Karpas-422 (cell line): ENCODE data around the gene NDUFA7. TPM values are rescaled to one million over a fixed set of nuclear protein-coding genes. Genes with fewer than 3 reads are reported as not detected.
A peak's percentile ranks its signal among the peaks of the same experiment; 100 is the strongest.
"Not testable (repeated sequence)": the region's sequence is repeated elsewhere in the genome, so short reads cannot be mapped to it uniquely, and the experiment has no call there.

Experiments used
- DNase-seq: peaks from one replicate; pipeline ENCODE4 v3.0.0-alpha.2; 2015
- H2AFZ ChIP-seq: fragments of 200-600 bp; sonication (generic); 2 replicates; pipeline ENCODE4 v1.6.1; 2014; ENCODE audit warnings: antibody characterized with exemption, low read length, mixed read lengths
- H3K27ac ChIP-seq: fragments of 200-600 bp; sonication (generic); 2 replicates; pipeline ENCODE4 v1.5.1; 2014; ENCODE audit warnings: mild to moderate bottlenecking, low read length, moderate library complexity
- H3K27me3 ChIP-seq: fragments of 200-600 bp; sonication (generic); 2 replicates; pipeline ENCODE4 v1.6.1; 2014; ENCODE audit warnings: low read length, mixed read lengths
- H3K36me3 ChIP-seq: fragments of 200-600 bp; sonication (generic); 2 replicates; pipeline ENCODE4 v1.6.1; 2014; ENCODE audit warnings: low read length, mixed read lengths; ENCODE audit not compliant: insufficient read depth
- H3K4me1 ChIP-seq: fragments of 200-600 bp; sonication (generic); 2 replicates; pipeline ENCODE4 v1.6.1; 2014; ENCODE audit warnings: mild to moderate bottlenecking, low read length, mixed read lengths
- H3K4me2 ChIP-seq: fragments of 200-600 bp; sonication (generic); 2 replicates; pipeline ENCODE4 v1.6.1; 2014; ENCODE audit warnings: low read length, low read depth, mild to moderate bottlenecking; ENCODE audit not compliant: poor library complexity, severe bottlenecking
- H3K4me3 ChIP-seq: fragments of 200-600 bp; sonication (generic); 2 replicates; pipeline ENCODE4 v1.5.1; 2014; ENCODE audit warnings: mild to moderate bottlenecking, antibody characterized with exemption, low read length, mixed read lengths
- H3K79me2 ChIP-seq: fragments of 200-600 bp; sonication (generic); 2 replicates; pipeline ENCODE4 v1.6.1; 2014; ENCODE audit warnings: mild to moderate bottlenecking, low read length, mixed read lengths
- H3K9ac ChIP-seq: fragments of 200-600 bp; sonication (generic); 2 replicates; pipeline ENCODE4 v1.6.0; 2014; ENCODE audit warnings: low read length
- H3K9me2 ChIP-seq: fragments of 200-600 bp; sonication (generic), shearing (Covaris generic); replicated peaks from 2 replicates; pipeline ENCODE4 v1.6.0; 2014; ENCODE audit warnings: mild to moderate bottlenecking, low read length, moderate library complexity; ENCODE audit not compliant: insufficient read depth
- H3K9me3 ChIP-seq: fragments of 300-700, 200-600 bp; sonication (generic); 2 replicates; pipeline ENCODE4 v1.6.1; 2014; ENCODE audit warnings: low read length, mixed read lengths
- H4K20me1 ChIP-seq: fragments of 200-600 bp; sonication (generic); 2 replicates; pipeline ENCODE4 v1.6.1; 2014; ENCODE audit warnings: mild to moderate bottlenecking, antibody characterized with exemption, low read length, low read depth; ENCODE audit not compliant: insufficient read depth
- total RNA-seq: library from RNA; depleted of rRNA; stranded (reverse); fragments of >200 nt; shearing (Covaris generic); gene quantifications from 2 replicates; pipeline ENCODE4 v1.2.3, GENCODE V29; 2014; ENCODE audit warnings: low replicate concordance

NDUFA7 gene
- total RNA-seq, 1 experiment from 2014 or later = 85.1 TPM

DNA sequence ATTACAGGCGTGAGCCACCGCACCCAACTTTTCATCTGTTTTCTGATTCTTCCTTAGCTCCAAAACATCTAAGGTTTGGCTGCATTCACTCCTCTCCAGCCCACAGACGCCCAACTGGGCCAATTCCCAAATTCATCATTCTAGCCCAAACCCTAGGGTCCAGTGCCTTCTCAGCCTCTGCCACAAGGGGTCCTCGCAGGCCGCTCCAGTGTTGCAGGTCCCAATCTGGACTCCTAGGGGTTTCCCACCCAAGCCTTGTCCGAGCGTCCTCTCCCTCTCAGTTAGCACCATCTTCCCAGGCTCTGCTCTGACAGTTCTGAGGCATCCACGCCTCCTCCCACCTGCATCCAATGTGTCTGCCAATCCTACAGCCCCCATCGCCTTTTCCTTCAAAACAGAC lies 29.8 kb downstream of the NDUFA7 start:
- H3K9me3 ChIP-seq, H2AFZ ChIP-seq, H3K79me2 ChIP-seq, DNase-seq, H3K9me2 ChIP-seq, H4K20me1 ChIP-seq, H3K4me1 ChIP-seq, H3K4me3 ChIP-seq, H3K27me3 ChIP-seq, H3K36me3 ChIP-seq, H3K27ac ChIP-seq, H3K9ac ChIP-seq, H3K4me2 ChIP-seq: not testable (repeated sequence)

DNA sequence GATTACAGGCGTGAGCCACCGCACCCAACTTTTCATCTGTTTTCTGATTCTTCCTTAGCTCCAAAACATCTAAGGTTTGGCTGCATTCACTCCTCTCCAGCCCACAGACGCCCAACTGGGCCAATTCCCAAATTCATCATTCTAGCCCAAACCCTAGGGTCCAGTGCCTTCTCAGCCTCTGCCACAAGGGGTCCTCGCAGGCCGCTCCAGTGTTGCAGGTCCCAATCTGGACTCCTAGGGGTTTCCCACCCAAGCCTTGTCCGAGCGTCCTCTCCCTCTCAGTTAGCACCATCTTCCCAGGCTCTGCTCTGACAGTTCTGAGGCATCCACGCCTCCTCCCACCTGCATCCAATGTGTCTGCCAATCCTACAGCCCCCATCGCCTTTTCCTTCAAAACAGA lies 44.7 kb downstream of the NDUFA7 start:
- not testable (repeated sequence) for H3K9ac ChIP-seq, DNase-seq, H3K36me3 ChIP-seq, H2AFZ ChIP-seq, H3K27me3 ChIP-seq, H3K4me3 ChIP-seq, H3K4me2 ChIP-seq, H3K9me3 ChIP-seq, H4K20me1 ChIP-seq, H3K27ac ChIP-seq, H3K79me2 ChIP-seq, H3K9me2 ChIP-seq, H3K4me1 ChIP-seq

DNA sequence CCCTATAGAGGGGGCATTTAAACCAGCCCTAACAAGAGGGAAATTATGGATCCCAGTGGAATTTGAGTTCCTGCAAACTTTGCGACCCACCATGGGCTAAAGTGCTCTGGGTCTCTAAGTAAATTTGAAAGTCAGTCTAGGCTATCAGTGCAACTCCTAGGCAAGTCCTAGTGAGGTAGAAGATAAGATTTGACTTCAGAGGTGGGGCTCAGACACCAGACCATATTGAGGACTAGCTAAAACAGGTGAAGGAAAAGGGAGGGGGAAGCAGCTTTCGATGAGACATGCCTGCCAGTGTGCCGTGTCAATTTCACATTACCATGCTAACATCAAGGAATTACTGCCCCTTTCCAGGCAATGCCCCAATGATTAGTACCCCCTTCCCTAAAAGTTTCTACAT lies 51.5 kb downstream of the NDUFA7 start:
- Histone ChIP-seq H3K79me2 (no peaks in the 10 kb centered on the region), H3K4me2 (peak overlapping the region; percentile 87), H3K4me3 (peak overlapping the region; percentile 63), H3K27me3 (no peaks in the 10 kb centered on the region), H3K36me3 (no peaks in the 10 kb centered on the region), H3K9me2 (no peaks in the 10 kb centered on the region), H3K4me1 (peaks cover 17% of the 10 kb centered on the region), H3K27ac (no peak overlapping the region), H4K20me1 (peaks cover 9% of the 10 kb centered on the region; the same call in 1 of the 2 replicates), H3K9ac (no peak overlapping the region), H2AFZ (no peak overlapping the region), H3K9me3 (no peaks in the 10 kb centered on the region)
- no peak for DNase-seq

DNA sequence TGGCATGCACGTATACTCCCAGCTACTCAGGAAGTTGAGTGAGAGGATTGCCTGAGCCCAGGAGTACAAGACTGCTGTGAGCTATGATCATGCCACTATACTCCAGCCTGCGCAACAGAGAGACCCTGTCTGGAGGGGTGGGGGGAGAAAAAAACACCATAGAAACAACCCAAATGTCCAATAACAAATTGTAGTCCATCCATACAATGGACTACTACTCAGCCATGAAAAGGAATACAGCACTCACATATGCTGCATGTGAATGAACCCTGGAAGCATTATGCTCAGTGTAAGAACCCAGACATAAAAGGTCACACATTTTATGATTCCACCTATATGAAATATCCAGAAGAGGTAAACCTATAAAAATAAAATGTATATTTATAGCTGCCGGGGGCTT lies 55.3 kb downstream of the NDUFA7 start:
- no peak overlapping the region for H3K4me3 ChIP-seq
- peaks cover 17% of the 10 kb centered on the region for H3K4me1 ChIP-seq
- peaks cover 9% of the 10 kb centered on the region; the same call in 1 of the 2 replicates for H4K20me1 ChIP-seq
- no peak overlapping the region for H3K27ac ChIP-seq
- DNase-seq = no peak
- H3K27me3 ChIP-seq = no peaks in the 10 kb centered on the region
- no peaks in the 10 kb centered on the region for H3K36me3 ChIP-seq
- no peaks in the 10 kb centered on the region for H3K9me2 ChIP-seq
- H3K9ac ChIP-seq = no peak overlapping the region
- no peaks in the 10 kb centered on the region for H3K79me2 ChIP-seq
- no peak overlapping the region for H3K4me2 ChIP-seq
- H2AFZ ChIP-seq = no peak overlapping the region
- no peaks in the 10 kb centered on the region for H3K9me3 ChIP-seq

DNA sequence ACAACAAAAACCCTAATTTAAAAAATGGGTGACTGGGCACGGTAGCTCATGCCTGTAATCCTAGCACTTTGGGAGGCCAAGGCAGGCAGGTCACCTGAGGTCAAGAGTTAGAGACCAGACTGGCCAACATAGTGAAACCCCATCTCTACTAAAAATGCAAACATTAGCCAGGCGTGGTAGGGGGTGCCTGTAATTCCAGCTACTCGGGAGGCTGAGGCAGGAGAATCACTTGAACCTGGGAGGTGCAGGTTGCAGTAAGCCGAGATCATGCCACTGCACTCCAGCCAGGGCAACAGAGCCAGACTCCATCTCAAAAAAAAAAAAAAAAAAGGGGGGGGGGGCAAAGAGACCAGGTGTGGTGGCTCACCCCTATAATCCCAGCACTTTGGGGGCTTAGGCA lies 56.9 kb downstream of the NDUFA7 start:
- not testable (repeated sequence) for DNase-seq, H3K9me2 ChIP-seq, H3K27me3 ChIP-seq, H4K20me1 ChIP-seq, H3K27ac ChIP-seq, H3K4me2 ChIP-seq, H3K79me2 ChIP-seq, H3K9me3 ChIP-seq, H3K9ac ChIP-seq, H3K4me3 ChIP-seq, H2AFZ ChIP-seq, H3K36me3 ChIP-seq
- peaks cover 11% of the 10 kb centered on the region for H3K4me1 ChIP-seq

DNA sequence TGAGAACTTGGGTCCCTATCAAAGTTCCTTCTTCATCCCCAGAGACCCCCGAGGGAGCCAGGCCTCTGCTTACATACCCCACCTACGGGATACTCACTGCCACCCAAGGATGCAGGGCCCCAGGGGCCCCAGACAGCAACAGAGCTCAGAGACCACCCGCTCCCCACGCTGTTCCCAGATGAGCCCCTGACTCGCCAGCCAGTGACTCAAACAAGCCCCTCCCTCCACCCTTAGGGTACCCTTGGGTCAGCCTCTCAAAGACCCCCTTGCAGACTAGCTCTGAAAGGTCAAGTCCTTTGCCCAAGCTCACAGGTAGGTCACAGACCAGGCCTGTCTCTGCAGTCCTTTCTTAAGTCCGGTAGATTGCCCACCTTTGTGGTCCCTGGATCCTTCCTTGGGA lies 58.7 kb downstream of the NDUFA7 start:
- Histone ChIP-seq H3K4me1 (no peaks in the 10 kb centered on the region), H3K27me3 (no peaks in the 10 kb centered on the region), H2AFZ (no peak overlapping the region), H3K4me3 (no peak overlapping the region), H3K9me3 (no peaks in the 10 kb centered on the region), H3K79me2 (no peaks in the 10 kb centered on the region), H3K9ac (no peak overlapping the region), H3K27ac (no peak overlapping the region), H3K9me2 (no peaks in the 10 kb centered on the region), H3K36me3 (no peaks in the 10 kb centered on the region), H4K20me1 (no peaks in the 10 kb centered on the region), H3K4me2 (no peak overlapping the region)
- no peak for DNase-seq

DNA sequence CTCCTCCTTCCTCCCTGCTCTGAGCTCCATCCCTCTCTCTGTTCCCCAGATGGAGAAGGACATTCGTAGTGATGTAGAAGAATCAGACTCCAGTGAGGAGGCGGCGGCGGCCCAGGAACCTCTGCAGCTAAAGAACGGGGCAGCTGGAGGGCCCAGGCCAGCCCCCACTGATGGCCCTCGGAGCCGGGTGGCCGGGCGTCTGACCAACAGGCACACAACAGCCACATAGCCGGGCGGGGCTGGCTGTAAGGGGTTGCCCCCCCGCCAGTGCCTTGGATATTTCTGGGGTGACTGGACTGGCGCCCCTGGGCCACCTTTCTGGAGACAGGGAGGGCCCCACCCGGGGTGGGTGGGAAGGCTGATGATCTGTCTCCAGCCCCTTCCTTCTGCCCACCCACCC lies 59.3 kb downstream of the NDUFA7 start:
- H3K9me2 ChIP-seq = no peaks in the 10 kb centered on the region
- no peaks in the 10 kb centered on the region for H3K27me3 ChIP-seq
- no peaks in the 10 kb centered on the region for H3K79me2 ChIP-seq
- no peak overlapping the region for H3K4me2 ChIP-seq
- no peaks in the 10 kb centered on the region for H3K4me1 ChIP-seq
- H3K27ac ChIP-seq = no peak overlapping the region
- no peak overlapping the region for H3K9ac ChIP-seq
- no peak overlapping the region for H2AFZ ChIP-seq
- H4K20me1 ChIP-seq = no peaks in the 10 kb centered on the region
- no peak for DNase-seq
- H3K9me3 ChIP-seq = no peaks in the 10 kb centered on the region
- no peaks in the 10 kb centered on the region for H3K36me3 ChIP-seq
- no peak overlapping the region for H3K4me3 ChIP-seq

DNA sequence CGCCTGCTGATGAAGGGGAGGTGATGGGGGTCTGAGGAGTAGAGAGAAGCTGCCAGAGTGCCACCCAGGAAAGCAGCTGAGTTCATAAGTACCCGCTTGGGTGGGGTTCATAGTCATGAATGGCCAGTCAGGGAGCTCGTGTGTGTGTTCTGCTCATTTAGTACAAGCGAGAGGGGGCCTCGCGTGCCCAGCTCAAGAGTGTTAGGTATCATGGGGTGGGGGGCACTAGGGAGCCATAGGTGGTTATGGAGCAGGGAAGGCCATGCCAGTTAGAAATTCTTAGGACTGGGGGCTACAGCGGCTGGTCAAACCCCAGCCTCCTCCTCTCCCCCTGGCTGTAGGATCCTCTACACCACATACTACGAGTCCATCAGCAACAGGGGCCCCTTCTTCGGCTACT lies 59.8 kb downstream of the NDUFA7 start:
- no peaks in the 10 kb centered on the region for H3K9me3 ChIP-seq
- no peak overlapping the region for H3K4me3 ChIP-seq
- H4K20me1 ChIP-seq = no peaks in the 10 kb centered on the region
- H3K79me2 ChIP-seq = no peaks in the 10 kb centered on the region
- peak; percentile 40 for DNase-seq
- no peaks in the 10 kb centered on the region for H3K9me2 ChIP-seq
- H3K4me1 ChIP-seq = no peaks in the 10 kb centered on the region
- H3K9ac ChIP-seq = no peak overlapping the region
- H2AFZ ChIP-seq = no peak overlapping the region
- H3K27ac ChIP-seq = no peak overlapping the region
- no peak overlapping the region for H3K4me2 ChIP-seq
- H3K27me3 ChIP-seq = no peaks in the 10 kb centered on the region
- H3K36me3 ChIP-seq = no peaks in the 10 kb centered on the region
